Measurements from ENCODE around the gene ACOT8.
"Not testable (repeated sequence)": the region's sequence is repeated elsewhere in the genome, so short reads cannot be mapped to it uniquely, and the experiment has no call there.

The ACOT8 gene

GRCh38 chr20:45887346-45887715, 30.1 kb upstream of the ACOT8 start, which contains the start of gene SPATA25:
SPATA25 (minus strand) TSS chr20:45887622; CDS start chr20:45887590, 32 bp downstream.
- no peak for DNase-seq (ENCODE audit: low read depth, low spot score)

- DNase-seq (ENCODE audit: low read depth, low spot score): no peak
Measured at GRCh38 chr20:45886590-45887345, 29.6 kb upstream of the ACOT8 start.

GRCh38 chr20:45883100-45883469, 25.9 kb upstream of the ACOT8 start:
- DNase-seq (ENCODE audit: low read depth, low spot score): no peak

GRCh38 chr20:45882469-45883099, 25.4 kb upstream of the ACOT8 start:
- no peak for DNase-seq (ENCODE audit: low read depth, low spot score)

GRCh38 chr20:45880988-45881788, 24.0 kb upstream of the ACOT8 start, which contains the start of gene ZSWIM1:
ZSWIM1 (plus strand) TSS chr20:45881227; CDS start chr20:45882593, 1,366 bp downstream.
- peak; percentile 96 for DNase-seq (ENCODE audit: low read depth, low spot score)

- no peak for DNase-seq (ENCODE audit: low read depth, low spot score)
Measured at GRCh38 chr20:45878076-45878761, 21.0 kb upstream of the ACOT8 start.

- no peak for DNase-seq (ENCODE audit: low read depth, low spot score)
Measured at GRCh38 chr20:45874576-45874975, 17.4 kb upstream of the ACOT8 start.

GRCh38 chr20:45874104-45874481, 16.9 kb upstream of the ACOT8 start:
- DNase-seq (ENCODE audit: low read depth, low spot score): not testable (repeated sequence)

- no peak for DNase-seq (ENCODE audit: low read depth, low spot score)
Measured at GRCh38 chr20:45873409-45874103, 16.4 kb upstream of the ACOT8 start.

- DNase-seq (ENCODE audit: low read depth, low spot score): no peak
Measured at GRCh38 chr20:45872626-45873025, 15.4 kb upstream of the ACOT8 start.

GRCh38 chr20:45867819-45868176, 10.6 kb upstream of the ACOT8 start:
- no peak for DNase-seq (ENCODE audit: low read depth, low spot score)

- no peak for DNase-seq (ENCODE audit: low read depth, low spot score)
Measured at GRCh38 chr20:45867136-45867818, 10.1 kb upstream of the ACOT8 start.

- DNase-seq (ENCODE audit: low read depth, low spot score): no peak
Measured at GRCh38 chr20:45866454-45866853, 9.3 kb upstream of the ACOT8 start.

- no peak for DNase-seq (ENCODE audit: low read depth, low spot score)
Measured at GRCh38 chr20:45863543-45864470, 6.6 kb upstream of the ACOT8 start.

- DNase-seq (ENCODE audit: low read depth, low spot score): no peak
Measured at GRCh38 chr20:45861221-45862075, 4.3 kb upstream of the ACOT8 start.

GRCh38 chr20:45860560-45861220, 3.5 kb upstream of the ACOT8 start:
- no peak for DNase-seq (ENCODE audit: low read depth, low spot score)

GRCh38 chr20:45859916-45860315, 2.7 kb upstream of the ACOT8 start:
- DNase-seq (ENCODE audit: low read depth, low spot score): no peak

- DNase-seq (ENCODE audit: low read depth, low spot score): no peak
Measured at GRCh38 chr20:45857882-45858216, 657 bp upstream of the ACOT8 start.

Data from iPS DF 19.7 (cell line).